GM21528 (cell line): ENCODE results near the gene EXOSC9.

Source experiments
- ATAC-seq: cut with Tn5 transposase; IDR thresholded peaks from one replicate; pipeline ENCODE4 v1.9.1; 2021; ENCODE audit warnings: mild to moderate bottlenecking, moderate library complexity; ENCODE audit not compliant: unreplicated experiment, low FRiP score

The EXOSC9 gene

DNA sequence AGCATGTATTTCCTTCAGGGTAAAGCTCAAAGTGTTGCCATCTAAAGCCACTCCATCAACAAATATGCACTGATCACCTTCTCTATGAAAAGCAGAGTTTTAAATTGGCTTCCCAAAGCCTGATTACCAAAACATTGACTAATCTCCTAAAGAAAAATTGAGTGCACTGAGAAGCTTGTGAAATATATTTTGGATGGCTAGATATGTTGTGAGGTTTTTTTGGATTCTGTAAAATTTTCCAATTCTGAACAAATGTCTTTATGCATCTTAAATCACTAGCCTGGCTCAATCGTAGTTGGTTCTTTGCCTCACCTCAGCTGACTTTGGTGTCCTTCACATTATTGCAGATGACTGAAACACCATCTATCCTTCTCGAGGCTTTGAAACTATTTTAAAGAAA lies 14.9 kb upstream of the EXOSC9 start:
- no peak for ATAC-seq

DNA sequence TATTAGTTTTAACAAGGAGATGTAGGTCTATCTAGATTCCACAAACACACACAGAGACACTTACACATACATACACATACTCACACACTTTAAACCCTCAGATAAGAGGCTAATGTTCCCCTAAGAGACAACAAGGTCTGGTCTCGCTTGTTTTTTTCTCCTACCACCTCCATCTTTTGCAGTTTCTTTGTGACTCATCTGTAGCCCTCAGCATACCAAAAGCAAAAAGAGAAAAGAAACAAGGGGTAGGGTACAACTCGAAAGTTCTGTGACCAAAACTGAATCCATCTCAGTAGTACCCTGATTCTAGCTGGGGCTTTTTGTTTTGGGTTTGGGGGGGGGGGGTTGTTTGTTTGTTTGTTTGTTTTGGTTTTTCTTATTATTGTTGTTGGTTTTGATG lies 12.2 kb upstream of the EXOSC9 start:
- peak; percentile 91 for ATAC-seq

DNA sequence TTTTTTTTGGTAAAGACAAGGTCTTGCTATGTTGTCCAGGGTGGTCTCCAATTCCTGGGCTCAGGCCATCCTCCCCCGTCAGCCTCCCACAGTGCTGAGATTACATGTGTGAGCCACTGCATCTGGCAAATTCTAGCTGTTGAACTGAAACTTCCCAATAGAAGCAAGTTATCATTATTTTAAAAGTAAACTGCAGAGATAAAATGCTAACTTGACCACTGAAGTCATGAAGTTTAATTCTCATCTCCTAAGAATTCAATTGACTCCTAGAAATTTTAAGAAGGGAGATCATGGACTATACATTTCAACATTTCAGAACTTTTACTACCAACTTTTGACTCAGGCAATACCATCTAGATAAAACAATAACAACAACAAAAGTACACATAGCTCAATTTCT lies 11.7 kb upstream of the EXOSC9 start:
- no peak for ATAC-seq

DNA sequence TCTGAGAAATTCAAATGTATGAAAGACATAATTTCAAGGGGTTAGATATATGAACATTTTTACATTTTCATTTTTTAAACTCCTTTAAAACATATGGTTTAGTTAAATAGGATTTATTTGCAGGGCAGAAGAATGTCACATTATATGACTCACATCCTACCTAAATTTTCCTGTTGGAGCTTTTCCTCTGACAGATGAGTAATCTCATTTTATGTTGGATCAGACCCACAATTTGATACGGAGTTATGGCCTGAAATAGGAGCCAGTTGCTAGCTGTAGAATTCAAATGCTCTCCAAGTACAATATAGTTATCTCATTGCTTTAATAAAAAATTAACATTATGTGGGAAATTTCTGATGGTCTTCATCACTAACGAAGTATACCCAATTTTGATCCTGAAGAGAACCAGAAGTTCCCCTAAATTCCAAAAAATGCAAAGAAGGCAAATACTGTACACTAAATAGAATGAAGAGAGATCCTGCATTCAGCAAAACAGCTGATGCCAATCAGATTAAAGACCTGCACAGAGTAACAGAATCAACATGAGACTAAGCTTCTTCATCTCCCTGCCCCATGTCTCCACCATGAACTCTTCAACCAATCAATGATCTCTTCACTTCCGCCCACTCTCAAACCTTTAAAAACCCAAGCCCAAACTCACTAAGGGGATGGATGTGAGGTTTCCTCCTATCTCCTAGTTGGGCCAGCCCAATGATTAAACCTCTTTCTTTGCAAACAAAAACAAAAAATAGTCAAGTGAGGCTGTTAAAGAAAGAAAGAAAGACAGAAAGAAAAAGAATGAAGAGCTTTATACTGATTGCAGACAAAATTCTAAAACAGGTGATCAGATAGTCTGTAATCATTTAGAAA lies 10.9 kb upstream of the EXOSC9 start:
- ATAC-seq: no peak

DNA sequence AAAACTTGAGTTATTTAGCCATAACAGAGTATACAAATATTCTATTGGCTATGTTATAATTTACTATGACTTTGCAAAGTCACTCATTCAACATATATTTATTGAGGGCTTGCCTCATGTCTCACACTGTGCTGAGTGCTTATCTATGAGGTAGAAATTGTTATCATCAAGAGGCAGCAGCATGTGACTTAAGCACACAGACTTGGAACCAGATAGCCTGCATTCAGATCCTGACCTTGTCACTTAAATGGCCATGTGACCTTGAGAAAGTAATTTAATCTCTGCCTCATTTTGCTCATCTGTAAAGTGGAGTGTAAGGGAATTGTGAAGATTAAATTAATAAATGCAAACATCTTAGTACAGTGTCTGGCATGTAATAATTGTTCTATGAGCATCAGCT lies 10.1 kb upstream of the EXOSC9 start:
- ATAC-seq: no peak

DNA sequence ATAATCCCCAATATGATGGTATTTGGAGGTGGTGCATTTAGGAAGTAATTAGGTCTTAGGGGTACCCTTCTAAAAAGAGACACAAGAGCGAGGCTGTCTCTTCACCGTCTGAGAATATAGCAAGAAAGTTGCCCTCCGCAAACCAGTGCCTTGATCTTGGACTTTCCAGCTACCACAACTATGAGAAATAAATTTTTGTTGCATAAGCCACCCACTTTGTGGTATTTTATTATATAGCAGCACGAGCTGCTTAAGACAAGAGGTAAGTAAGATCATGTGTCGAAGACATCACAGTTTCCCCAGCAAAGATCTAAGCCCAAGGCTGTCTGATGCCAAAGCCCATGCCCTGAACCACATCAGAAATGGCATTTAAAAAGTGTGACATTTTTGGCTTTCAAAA lies 9.6 kb upstream of the EXOSC9 start:
- ATAC-seq: no peak

DNA sequence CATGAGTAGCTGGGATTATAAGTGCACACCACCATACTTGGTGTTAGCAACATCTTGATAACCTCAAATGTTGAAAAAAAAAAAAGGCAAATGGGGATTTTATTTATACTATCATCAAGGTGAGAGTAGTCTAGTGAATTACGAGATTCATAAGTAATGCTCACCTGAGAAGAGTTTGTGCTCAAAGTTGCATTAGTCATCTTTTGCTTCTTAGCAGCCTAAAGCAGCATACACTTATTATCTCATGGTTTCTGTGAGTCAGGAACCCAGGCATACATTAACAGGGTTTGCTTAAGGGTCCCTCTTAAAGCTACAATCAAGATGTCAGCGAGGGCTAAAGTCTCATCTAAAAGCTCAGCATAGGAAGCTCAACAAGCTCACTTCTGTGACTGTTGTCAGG lies 8.2 kb upstream of the EXOSC9 start:
- ATAC-seq: no peak

DNA sequence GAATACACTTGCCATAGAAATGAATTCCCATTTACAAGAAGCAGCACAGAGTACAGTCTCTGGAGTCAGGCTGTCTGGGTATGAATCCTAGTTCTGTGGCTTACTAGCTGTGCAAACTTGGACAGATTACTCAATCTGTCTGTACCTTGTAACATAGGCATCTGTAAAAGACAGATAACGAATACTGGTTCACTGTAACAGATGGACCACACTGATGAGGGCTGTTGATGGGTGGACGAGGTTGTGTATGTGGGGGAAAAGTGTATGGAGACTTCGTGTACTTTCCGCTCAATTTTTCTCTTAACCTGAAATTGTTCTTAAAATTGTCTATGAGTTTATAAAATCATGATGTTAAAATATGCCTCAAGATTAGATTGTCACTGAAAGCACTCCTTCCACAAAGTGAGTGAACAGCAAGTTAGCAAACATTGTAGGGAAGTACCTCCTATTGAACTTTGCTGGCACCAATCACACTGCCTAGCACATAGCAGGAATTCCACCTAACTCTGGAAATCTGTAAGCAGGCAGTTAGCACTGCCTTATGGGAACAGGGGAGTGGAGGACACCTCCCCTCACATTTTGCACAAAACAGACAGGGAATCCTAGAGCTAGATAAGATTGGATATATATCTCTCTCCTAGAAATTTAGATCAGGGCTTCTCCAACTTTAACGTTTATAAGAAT lies 6.5 kb upstream of the EXOSC9 start:
- ATAC-seq: no peak

DNA sequence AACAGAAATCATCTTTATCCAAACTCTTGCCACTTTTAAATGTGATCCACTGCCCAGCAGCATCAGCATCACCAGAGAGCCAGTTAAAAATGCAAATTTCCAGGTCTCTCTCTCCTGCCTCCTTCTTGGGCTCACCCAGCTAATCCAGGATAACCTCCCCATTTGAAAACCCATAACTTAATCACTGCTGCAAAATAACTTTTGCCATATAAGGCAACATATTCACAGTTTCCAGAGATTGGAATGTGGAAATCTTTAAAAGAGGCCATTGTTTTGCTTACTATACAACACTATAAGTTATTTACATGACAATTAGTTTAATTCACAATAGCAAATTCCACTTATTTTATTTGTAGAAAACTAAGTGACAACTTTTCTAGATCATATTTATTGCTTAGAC lies 4.8 kb upstream of the EXOSC9 start:
- ATAC-seq: no peak

DNA sequence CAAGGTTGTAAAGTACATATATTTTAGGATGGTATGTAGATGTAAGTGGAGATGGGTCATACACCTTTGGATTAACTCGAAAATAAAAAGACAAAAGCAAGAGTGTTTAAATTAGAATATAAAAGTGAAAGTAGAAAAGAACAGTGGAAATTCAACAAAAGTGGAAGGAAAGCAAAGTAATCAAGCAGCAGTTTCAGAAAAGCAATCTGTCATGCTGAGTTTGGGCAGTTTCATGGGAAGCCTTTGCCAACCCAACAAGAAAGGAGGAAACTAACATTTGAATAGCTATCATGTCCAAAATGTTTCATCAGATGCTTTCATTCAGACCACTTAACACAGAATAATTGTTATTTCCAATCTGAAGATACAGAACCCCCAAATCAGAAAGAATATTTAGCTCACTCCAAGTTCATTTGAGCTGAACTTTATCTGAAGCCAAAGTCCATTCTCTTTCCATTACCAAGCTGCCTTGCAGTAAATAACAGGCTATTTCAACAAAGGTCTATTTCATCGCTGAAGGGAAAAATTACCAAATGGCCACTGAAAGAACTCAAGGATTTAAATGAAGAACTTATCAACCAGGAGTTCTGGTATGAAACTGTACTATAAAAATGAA lies 1.8 kb upstream of the EXOSC9 start:
- no peak for ATAC-seq

DNA sequence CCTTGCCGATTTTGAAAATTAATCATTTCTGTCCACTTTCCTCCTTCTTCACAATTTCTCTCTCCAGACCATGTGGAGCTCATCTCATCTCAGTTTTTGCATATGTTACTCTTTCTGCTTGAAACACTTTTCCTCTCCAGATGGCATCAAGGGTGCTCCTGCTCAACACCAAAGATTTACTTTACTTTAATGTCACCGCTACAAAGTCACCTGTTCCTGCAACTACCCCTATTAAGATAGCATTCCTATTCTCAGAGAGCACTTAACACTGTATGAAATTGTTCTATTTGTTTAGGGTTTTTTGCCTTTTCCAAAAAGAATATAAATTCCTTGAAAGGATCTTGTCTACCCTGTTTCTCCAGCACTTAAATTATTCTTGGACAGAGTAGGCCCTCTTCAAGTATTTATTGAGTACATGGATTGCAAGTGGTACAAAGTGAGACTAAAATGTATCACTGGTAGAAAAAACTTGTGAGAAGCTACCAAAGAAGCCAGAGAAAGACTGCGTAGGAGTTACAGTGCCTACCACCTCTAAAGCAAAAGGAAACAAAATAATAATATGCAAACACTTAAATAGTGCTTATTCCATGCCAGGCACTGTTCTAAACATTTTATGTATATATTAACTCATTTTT lies 1.1 kb upstream of the EXOSC9 start:
- no peak for ATAC-seq

DNA sequence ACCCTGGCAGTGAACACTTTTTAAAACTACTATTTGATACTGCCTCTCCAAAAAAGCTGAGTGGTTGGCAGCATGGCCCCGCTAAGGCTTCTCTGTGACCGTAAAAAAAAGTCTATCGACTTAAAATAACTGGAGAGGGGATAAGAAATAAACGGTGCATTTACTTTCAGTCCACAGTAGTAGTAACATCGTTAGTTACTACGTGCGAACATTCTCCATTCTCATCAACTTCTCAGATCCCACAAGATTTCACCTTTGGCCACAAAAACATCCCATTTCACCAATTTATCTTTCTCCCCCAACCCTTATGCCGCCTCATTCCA lies 524 bp upstream of the EXOSC9 start:
- ATAC-seq: peak; percentile 33

DNA sequence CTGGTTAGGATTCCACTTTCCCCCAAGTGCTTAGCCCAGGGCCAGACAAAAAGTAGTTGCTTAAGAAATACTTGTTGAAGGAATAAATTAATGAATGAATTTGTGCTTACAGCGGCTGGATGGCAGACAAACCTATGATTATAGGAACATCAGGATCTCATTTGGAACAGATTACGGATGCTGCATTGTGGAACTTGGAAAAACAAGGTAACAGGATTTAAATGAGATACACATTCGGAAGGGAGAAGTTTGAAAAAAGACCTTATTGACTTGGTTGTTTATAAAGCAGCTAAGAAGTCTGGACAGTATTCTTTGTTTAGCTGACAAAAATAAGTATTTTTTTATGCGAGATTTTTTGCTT lies 572 bp downstream of the EXOSC9 start:
- no peak for ATAC-seq

DNA sequence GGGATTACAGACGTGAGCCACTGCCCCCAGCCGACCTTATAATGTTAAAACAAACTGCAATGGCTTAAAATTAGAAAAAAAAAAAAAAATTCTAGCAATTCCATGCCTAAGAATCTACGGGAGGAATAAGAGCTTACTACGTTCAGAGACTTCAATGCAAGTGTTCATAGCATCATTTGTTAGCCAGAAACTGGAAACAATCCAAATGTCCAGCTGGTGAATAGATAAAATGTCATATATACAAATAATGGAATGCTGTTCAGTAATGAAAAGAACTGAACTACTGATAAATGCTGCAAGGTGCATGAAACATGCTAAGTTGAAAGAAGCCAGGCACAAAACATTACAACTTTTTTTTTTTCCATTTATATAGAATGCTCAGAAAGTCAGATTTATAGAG lies 5.3 kb downstream of the EXOSC9 start:
- ATAC-seq: no peak

DNA sequence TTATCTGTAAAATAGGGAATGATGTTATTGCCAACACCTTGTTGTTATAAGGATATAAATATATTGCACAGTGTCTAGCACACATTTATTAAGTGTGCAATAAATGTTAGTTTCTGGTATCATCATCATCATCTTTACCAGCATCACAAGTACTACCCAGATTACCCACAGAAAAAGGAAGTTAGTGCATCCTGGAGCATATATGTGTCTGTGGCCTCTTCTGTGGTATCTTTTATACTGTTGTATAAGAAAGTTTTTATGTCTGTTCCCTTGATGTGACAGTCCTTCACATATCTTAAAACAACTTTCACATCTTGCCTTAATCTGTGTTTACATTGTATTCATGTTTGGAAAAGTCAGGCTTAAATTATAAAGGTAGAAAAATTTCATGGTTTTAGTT lies 10.0 kb downstream of the EXOSC9 start:
- no peak for ATAC-seq

DNA sequence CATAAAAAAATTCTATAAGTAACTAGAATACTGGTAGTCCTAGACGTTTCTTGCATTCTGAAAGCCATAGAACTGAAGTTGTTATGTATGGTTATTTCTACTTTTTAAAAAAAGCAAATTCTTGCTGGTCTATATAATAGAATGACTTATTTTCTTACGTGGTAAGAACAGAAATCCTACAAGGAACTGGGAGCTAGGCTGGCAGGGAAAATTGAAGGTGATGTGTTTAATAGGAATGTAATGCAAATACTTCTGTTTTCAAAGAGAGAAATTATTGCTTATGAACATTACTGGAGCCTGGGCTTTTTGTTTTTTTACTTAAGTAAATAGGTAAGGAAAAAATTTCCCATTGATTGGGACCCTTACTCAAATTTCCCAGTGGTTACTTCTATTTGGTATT lies 13.6 kb downstream of the EXOSC9 start:
- ATAC-seq: no peak

DNA sequence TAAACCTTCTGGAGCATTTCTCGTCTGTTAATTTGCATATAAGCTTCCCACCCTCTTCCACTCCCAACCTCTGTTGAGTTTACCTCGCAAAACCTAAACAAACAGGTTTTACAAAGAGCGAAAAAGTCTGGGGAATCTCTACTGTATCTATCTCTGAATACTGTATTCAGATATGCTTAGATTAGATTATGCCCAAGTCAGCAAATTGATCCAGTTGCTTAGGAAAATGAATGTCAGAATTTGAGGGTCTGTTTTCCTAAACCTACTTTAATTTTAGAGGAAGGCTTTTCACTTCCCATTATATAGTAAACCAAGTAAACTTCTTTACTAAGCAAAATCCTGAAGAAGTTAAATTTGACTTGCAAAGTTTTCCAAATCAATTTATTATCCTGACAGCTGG lies 15.9 kb downstream of the EXOSC9 start:
- ATAC-seq: no peak

DNA sequence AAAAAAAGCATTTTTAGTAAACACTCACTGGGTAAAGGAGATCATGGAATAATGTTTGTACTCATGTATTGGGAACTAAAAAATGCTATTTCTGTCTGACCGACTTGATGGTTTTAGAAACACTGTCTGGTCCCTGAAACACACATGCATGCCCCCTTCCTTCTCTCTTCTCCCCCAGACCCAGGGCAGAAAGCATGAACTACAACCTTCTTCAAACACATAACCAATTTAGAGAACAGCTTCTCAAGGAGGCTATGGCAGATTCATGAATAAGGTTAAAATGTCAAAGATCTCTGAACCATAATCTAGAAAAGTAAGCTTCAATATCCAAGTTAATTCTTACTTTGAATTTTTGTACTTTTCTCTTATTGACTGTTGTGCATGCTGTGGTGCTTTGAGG lies 16.6 kb downstream of the EXOSC9 start:
- no peak for ATAC-seq

DNA sequence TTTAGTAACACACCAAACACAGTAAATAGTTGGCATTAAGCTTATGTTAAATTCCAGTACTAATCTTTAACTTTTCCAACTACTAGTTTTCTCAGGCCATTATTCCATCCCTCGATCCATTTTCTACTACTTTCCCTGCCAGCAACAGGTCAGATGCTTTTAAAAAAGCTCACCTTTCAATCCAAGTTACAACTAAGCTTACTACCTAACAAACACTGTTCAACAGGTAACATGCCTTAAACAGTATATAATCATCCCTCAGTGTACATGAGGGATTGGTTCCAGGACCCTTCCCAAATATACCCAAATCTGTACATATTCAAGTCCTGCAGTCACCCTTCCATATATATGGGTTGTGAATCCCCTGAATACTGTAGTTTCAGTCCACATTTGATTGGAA lies 17.1 kb downstream of the EXOSC9 start:
- no peak for ATAC-seq

DNA sequence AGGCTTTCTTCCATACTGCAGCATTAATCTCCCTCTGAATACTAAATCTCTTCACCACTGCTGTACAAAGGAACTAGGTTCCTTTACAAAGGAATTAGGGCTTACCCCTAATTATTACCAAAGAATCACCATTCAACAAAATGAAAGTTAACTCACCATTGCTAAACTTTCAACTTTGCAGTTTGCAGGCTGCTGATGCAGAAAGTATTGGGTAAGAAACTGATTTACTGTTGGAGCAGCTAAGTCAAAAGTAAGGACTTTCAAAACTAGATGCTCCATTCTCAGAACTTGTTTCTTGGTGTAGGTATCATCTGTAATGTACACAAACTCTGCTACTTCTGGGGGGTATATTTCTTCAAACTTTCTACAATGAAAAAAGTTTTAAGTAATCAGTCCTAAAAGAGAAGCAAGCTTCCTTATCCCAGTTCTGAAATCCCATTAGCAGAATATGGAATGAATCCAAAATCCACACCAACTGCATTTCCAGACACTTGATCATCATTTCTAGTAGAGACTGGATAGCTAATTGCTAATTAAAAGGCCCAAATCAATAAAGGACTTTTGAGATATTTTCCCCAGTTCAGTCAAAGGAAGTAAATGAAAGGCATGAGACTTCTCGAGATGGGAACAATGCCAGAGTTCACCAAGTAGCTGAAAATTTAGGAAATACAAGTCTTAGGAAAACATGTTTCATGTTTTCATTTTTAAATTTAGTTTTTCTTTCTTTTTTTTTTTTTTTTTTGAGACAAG lies 18.3 kb downstream of the EXOSC9 start:
- ATAC-seq: no peak

DNA sequence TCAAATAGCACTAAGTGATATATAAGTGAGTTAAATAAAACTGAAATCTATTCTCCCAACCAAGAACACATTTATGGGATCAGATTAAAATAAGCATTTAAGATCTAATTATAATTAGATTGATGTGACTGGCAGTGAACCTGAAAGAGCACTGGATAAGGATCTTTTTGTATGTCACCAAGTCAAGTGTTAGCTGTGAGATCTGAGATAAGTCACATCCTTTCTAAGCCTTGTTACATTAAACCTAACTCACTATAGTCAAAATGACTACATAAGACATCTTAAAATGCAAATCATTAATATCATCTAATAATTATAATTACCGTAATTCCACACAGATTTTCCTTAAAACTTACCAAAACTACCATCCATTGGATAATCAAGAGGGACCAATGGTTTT lies 20.9 kb downstream of the EXOSC9 start:
- no peak for ATAC-seq
